Vagina (tissue), 2 donors: ENCODE data around the gene CXCL16.
"Not testable (repeated sequence)": the region's sequence is repeated elsewhere in the genome, so short reads cannot be mapped to it uniquely, and the experiment has no call there.

Experiments used
- POLR2A ChIP-seq, 2 donors: fragments of 450-650 bp; IDR thresholded peaks; one replicate each; pipeline ENCODE4 v1.6.1; 2017; ENCODE audit warnings: antibody characterized with exemption in 2 of 2, mild to moderate bottlenecking in 2 of 2, moderate library complexity in 2 of 2
- TF ChIP-seq, protein P1 (sequence below), 3 experiments: fragments of 450-650 bp in 2 of 3; fragments of 200-600 bp in 1 of 3; sonication (generic) in 1 of 3; IDR thresholded peaks; one replicate each; pipeline ENCODE4 v1.5.1; 2017 to 2019; ENCODE audit warnings: antibody characterized with exemption in 3 of 3, mild to moderate bottlenecking in 2 of 3, moderate library complexity in 2 of 3

GRCh38 chr17:4704574-4704907 is 35.2 kb downstream of the CXCL16 start:
- TF ChIP-seq POLR2A (IDR thresholded peaks at IDR 0.05): not testable (repeated sequence)
- TF ChIP-seq, protein P1, sequence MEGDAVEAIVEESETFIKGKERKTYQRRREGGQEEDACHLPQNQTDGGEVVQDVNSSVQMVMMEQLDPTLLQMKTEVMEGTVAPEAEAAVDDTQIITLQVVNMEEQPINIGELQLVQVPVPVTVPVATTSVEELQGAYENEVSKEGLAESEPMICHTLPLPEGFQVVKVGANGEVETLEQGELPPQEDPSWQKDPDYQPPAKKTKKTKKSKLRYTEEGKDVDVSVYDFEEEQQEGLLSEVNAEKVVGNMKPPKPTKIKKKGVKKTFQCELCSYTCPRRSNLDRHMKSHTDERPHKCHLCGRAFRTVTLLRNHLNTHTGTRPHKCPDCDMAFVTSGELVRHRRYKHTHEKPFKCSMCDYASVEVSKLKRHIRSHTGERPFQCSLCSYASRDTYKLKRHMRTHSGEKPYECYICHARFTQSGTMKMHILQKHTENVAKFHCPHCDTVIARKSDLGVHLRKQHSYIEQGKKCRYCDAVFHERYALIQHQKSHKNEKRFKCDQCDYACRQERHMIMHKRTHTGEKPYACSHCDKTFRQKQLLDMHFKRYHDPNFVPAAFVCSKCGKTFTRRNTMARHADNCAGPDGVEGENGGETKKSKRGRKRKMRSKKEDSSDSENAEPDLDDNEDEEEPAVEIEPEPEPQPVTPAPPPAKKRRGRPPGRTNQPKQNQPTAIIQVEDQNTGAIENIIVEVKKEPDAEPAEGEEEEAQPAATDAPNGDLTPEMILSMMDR (IDR thresholded peaks at IDR 0.05): not testable (repeated sequence)
